ENCODE results near the gene PPP6R2.
"Not testable (repeated sequence)": the region's sequence is repeated elsewhere in the genome, so short reads cannot be mapped to it uniquely, and the experiment has no call there.

The PPP6R2 gene

DNA sequence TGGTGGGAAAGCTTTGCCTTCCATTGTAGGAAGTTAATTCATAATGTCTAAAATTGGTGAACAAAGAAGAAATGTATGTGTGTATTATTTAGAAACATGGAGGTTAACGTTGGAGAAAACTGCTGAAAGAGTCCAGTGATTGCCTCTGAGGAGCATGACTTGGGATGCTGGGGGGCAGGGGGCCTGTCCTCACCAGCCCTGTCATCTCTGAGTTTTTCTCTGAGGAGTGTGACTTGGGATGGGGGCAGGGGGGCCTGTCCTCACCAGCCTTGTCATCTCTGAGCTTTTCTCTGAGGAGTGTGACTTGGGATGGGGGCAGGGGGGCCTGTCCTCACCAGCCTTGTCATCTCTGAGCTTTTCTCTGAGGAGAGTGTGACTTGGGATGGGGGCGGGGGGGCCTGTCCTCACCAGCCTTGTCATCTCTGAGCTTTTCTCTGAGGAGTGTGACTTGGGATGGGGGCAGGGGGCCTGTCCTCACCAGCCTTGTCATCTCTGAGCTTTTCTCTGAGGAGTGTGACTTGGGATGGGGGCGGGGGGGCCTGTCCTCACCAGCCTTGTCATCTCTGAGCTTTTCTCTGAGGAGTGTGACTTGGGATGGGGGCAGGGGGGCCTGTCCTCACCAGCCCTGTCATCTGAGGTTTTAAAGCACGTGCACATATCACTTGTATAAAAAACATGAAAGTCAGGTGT, 54.4 kb downstream of the PPP6R2 start:
- DNase-seq (ENCODE audit: low read depth in 1 of 2, low spot score in 1 of 2) = not testable (repeated sequence)

DNA sequence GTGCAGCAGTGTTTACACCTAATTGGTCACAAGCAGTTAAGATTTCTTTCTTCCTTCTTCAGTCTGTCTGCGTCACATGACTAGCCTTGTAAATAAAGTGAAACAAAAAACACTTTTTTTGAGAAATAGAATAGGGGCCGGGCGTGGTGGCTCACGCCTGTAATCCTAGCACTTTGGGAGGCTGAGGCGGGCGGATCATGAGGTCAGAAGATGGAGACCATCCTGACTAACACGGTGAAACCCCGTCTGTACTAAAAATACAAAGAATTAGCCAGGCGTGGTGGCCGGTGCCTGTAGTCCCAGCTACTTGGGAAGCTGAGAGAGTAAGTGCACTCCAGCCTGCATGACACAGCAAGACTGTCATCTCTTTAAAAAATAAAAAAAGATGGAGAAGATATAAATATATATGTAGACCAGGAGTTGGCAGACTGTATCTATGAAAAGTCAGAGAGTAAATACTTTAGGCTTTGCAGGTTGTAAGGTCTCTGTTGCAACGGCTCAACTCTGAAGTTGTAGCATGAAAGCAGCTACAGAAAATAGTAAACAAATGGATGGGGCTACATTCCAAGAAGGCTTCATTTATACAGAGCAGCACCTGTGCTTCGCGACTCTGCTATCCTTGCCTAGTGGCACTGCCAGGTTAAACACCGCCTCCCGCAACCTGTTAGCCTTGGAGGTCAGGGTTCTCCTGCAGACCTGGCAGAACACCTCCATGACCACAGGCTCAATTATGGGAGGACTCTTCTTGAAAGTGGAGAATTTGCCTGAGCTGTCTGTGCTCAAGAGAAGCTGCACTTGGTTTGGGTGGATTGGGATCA, 55.9 kb downstream of the PPP6R2 start:
- DNase-seq (ENCODE audit: low read depth in 1 of 2, low spot score in 1 of 2) = no peak

DNA sequence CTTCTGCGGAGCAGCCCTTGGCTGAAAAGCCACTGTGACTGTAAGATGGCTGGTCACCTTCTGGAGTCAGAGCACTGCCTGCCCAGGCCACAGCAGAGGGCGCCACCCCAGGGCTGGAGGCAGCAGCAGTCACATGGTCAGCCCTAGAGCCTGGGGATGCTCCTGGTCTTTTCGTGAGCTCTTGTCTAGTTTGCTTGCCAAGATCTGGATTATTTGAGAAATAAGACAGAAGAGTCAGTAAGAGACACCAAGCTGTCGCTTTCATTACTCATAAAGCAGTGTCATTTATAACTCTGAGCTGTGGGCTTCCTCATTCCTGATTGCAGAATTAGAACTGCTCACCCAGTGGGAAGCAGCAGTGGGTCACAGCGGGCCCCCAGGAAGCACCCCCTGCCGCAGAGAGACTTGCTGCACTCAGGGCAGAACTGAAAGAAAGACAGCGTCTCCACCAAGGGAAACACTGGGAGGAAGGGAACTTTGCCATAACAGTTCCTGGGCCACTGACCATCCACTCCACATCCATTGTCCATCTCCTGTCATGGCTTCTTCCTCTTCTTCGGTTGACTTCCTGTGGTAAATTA, 56.7 kb downstream of the PPP6R2 start:
- no peak for DNase-seq (ENCODE audit: low read depth in 1 of 2, low spot score in 1 of 2)

DNA sequence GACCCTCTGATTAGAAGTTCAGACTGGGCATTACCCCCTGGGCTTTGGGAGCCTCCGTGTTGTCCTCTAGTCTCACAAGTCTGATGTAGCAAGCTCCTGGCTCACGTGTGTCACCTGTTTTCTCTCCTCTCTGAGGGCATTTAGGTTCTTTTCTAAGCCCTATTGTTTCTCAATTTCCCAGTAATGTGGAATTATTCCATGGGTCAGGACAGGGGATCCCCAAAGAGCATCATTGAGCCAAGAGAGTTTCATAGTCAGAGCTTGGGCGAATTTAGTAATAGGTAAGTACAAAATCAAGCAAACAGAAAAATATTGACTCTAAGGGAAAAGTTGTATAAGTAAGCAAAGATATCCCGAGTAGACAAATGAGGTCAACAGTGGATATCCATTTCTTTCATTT, 57.3 kb downstream of the PPP6R2 start:
- no peak for DNase-seq (ENCODE audit: low read depth in 1 of 2, low spot score in 1 of 2)

DNA sequence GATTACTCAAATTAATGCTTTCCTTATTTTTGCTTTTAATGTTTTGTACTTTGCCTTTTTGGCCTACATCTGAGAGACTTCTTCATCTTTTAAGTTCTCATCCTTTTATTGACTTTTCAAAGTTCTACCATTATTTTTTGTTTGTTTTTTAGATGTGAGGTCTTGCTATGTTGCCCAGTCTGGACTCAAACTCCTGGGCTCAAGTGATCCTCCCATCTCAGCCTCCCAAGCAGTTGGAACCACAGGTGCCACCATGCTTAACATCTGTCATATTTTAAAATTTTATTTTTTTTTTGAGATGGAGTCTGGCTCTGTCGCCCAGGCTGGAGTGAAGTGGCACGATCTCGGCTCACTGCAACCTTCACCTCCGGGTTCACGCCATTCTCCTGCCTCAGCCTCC, 57.8 kb downstream of the PPP6R2 start:
- DNase-seq (ENCODE audit: low read depth in 1 of 2, low spot score in 1 of 2) = no peak

DNA sequence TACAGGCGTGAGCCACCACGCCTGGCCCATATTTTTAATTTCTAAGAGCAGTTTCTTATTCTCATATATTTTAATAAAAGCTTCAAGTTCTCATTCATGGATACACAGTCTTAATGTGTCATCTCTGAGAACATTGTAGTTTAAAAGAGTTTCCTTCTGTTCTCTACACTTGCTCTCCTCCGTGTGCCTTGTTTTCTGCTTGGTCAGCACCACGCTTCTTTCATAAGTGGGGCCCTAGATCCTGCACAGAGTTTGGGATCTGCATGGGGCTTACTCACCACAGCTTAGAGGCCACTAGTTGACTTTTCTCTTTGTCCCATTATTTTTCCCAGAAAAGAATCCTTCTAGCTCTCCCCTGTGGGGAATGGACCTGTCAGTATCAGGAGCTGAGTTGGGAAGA, 58.8 kb downstream of the PPP6R2 start:
- DNase-seq (ENCODE audit: low read depth in 1 of 2, low spot score in 1 of 2) = no peak

DNA sequence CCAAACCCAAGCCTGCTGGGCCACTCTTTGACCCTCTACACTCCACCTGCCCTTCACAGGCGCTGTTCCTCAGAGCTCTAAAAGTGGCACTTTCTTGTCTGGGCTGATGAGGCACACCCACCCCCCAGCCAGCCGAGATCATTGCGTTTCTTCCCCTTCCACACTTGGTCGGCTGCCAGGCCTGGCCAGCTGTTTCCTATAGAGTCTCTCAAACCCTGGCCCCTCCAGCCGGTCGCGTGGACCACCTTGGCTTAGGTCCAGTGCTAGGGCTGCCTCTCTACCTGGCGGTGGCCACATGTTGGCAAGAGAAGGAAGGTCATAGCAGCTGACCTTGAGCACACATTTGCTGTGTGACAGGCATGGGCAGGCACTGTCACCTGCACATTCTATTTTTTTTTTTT, 60.6 kb downstream of the PPP6R2 start:
- no peak for DNase-seq (ENCODE audit: low read depth in 1 of 2, low spot score in 1 of 2)

DNA sequence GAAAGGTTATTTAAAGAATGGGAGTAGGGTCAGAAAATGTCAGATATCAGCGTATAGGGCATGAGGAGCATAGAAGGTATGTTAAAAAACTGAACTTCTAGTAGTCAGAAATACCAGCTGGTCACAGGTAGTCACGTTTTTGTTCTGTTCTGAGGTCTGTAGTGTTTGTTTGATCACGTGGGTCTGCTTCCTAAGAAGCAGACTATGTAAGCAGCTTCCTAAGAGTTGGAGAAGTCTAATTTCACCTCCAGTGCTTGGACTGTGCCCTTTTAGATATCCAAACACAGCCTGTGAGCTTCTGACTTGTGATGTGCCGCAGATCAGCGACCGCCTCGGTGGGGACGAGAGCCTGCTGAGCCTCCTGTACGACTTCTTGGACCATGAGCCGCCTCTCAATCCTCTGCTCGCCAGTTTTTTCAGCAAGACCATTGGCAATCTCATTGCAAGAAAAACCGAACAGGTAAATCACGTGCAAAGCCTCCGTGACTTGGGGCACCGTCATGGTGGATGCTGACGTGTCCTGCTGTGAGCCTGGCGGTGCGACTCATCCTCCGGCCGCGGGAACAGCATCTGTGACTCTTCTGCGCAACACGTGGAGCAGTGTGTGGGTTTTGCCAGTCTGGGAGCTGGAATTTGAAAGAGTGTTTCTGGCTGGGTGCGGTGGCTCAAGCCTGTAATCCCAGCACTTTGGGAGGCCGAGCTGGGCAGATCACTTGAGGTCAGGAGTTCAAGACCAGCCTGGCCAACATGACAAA, 63.5 kb downstream of the PPP6R2 start:
- DNase-seq (ENCODE audit: low read depth in 1 of 2, low spot score in 1 of 2) = no peak

DNA sequence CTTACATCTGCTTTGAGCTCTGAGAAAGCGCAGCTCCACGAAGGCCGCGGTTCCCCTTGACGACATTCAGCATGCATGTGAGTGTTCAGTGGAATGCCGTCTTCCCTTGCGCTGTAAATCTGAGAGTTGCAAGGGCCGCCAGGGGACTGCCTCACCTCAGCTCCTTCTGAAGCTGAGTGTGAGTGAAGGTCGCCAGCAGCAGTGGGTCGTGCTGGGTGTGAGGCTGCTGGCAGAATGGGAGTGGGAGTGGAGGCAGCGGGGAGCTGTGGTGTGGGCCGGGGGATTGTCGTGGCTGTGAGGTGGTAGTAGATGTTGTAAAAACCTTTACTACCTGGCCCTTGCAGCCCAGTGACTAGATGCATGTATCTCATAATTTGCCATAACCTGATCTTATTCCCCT, 65.2 kb downstream of the PPP6R2 start:
- no peak for DNase-seq (ENCODE audit: low read depth in 1 of 2, low spot score in 1 of 2)

DNA sequence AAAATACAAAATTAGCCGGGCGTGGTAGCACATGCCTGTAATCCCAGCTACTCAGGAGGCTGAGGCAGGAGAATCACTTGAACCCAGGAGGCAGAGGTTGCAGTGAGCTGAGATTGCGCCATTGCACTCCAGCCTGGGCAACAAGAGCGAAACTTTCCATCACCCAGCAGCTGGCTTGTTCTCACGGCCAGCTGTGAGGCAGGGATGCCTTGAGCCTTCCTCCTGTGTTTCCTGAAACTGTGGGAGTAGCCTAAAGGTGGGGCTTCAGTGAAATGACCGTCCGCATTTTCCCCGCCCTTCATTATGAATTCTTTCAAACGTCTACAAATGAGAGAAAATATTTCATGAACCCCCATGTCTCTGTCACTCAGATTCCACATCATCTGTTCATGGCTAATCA, 65.8 kb downstream of the PPP6R2 start:
- DNase-seq (ENCODE audit: low read depth in 1 of 2, low spot score in 1 of 2) = not testable (repeated sequence)

DNA sequence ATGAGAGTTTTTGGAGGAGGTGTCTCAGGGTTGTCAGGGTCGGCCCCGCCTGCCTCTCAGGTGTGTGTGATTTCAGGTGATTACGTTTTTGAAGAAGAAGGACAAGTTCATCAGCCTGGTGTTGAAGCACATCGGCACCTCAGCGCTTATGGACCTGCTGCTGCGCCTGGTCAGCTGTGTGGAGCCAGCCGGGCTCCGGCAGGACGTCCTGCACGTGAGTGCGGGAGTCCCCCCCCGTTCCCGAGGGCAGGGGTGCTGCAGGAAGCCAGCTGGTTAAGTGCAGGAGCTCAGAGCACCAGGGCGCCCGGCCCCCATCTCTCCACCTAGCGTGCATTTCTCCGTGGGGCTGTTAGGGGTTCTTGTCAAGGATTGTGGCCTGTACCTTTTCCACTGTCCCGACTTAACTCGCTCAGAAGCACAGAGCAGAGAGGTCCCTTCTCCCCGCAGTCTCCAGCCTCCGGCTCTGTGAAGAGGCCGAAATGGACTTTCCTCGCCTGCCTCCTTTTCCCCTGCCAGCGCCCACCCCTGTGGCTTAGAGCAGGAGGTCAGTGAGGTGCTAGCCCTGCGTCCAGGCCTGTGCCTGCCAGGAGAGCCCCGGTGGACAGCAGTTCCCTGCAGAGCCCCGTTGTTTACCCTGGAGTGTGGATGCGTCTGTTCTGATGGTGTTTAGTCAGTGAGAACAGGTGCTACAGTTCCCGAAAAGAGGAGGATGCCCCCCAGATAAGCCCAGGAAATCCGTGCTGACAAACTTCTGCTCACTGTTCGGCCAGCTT, 71.5 kb downstream of the PPP6R2 start:
- DNase-seq (ENCODE audit: low read depth in 1 of 2, low spot score in 1 of 2) = no peak

DNA sequence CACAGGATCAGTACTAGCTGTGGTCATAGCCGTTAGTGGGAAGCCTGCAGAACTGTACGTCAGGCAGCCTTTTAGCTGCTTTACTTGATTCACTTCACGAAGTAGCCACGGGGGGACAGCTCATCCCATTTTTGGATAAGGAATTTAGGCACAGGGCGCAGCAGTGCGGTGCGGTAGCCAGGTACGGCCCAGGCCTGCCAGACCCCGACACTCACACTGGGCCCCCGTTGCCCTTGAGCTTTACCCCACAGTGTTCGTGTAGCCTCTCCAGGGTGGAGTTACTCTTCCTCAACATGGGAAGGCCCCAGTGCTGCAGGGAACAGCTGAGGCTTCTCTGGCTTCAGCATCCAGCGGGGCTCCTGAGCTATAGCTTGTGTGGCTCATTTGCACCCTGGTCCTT, 72.3 kb downstream of the PPP6R2 start:
- DNase-seq (ENCODE audit: low read depth in 1 of 2, low spot score in 1 of 2) = no peak

DNA sequence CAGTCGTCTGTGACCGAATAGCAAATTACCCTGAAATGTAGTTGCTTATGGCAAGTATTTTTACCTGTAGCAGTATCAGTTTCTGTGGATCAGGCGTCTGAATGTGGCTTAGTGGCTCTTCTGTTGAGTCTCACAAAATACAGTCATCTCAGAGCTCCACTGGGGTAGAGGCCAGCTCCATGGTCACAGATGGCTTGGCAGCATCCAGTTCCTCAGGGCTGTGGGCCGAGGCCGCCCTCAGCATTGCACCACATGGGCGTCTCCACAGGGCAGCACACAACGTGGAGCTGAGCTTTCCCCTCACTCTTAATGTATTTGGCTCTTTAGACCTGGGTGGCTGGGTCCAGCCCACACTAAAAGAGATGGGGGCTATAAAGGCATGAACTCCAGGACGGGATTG, 73.9 kb downstream of the PPP6R2 start:
- DNase-seq (ENCODE audit: low read depth in 1 of 2, low spot score in 1 of 2) = no peak

DNA sequence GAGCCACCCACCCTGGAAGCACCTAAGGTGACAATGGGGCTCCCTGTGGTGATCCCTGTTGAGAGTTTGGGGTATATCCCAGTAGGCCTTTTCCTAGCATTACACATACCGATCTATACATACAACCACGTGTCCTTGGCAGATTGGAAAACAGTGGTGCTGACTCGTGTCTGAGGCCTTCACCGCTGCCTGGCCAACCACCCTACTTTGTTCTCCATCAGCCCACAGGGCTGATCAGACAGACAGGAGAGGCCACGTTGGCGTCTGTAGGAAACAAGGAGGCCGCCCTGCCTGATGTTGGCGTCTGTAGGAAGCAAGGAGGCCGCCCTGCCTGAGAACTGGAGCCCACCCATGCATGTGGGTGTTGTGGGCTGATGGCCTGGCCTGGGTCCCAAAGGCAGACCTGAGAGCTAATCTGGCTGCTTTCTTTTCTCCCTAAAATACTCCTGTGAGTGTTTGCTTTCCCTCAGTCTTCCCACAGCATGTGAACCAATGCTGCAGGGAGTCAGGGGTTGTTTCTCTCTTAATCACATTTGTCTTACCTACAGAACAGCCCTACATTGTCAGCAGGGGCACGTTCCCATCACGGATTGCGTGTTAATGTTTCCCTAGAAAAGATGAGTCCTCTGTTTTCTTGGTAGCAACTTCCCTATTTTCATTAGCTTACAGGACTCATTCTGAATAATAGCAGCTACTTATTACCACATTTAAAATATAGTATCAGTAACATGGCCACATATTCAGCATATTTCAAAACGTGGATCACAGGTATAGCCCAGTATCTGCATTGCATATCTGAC, 74.5 kb downstream of the PPP6R2 start:
- DNase-seq (ENCODE audit: low read depth in 1 of 2, low spot score in 1 of 2) = no peak

DNA sequence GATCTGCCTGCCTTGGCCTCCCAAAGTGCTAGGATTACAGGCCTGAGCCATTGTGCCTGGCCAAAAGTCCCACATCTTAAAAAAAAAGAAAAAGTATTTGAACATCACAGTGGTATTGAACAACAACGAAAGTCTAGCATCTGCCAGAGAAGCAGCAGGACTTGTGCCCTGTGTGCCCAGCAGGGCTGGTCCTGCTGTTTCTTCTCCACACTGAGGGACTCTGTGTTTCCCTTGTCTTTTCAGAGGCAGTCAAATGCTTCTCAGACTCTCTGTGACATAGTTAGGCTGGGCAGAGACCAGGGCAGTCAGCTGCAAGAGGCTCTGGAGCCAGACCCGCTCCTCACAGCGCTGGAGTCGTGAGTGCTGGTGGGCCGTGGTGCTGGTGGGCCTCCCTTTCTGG, 75.5 kb downstream of the PPP6R2 start:
- DNase-seq (ENCODE audit: low read depth in 1 of 2, low spot score in 1 of 2) = no peak

DNA sequence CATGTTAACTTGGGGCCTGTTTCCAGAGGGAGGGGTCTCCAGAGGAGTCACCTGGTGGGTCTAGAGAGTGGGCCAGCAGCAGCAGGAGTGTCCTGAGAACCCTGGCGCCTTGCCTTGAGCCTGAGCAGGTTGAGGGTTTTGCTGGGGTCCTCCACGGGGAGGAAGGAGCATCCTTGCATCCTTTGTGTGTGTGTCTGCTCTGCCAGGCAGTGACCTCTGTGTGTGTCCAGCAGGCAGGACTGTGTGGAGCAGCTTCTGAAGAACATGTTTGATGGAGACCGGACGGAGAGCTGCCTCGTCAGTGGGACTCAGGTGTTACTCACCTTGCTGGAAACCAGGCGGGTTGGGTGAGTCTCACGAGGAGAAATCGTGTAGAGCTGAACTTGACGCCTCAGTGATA, 76.0 kb downstream of the PPP6R2 start:
- no peak for DNase-seq (ENCODE audit: low read depth in 1 of 2, low spot score in 1 of 2)

DNA sequence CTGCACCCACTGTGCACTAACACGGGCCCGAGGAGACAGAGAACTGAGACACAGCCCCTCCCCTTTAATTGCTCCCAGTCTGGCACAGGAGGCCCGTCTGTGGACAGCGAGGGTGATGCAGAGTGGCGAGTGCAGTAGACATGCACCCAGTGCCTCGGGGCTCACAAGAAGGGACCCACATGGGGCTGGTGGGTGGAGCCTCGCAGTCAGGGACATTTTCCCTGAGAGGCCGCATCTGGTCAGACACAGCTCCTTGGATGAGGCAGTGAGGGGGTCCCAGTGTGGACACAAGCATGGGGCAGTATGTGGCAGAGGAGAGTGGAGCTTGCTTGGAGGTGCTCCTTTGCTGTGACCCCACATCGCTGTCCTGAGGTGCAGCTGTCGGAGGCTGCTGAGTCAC, 76.9 kb downstream of the PPP6R2 start:
- no peak for DNase-seq (ENCODE audit: low read depth in 1 of 2, low spot score in 1 of 2)

DNA sequence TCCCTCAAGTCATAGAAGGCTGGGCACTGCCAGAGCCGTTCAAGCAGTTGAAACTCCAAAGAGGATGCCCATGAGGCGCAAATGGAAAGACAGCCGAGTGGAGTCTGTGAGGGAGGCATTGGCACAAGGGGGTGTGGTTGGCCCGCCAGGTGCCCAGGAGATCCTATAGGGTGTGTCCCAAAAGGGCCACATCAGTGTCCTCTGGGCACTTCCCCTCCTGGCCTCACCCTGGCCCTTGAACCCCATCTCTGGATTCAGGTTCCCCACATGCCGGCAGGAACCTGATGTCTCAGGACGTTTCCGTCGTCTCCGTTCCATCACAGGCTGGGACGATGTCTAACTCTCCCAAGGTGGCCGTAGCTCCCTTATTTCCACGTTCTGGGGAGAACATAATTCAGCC, 77.5 kb downstream of the PPP6R2 start:
- no peak for DNase-seq (ENCODE audit: low read depth in 1 of 2, low spot score in 1 of 2)

DNA sequence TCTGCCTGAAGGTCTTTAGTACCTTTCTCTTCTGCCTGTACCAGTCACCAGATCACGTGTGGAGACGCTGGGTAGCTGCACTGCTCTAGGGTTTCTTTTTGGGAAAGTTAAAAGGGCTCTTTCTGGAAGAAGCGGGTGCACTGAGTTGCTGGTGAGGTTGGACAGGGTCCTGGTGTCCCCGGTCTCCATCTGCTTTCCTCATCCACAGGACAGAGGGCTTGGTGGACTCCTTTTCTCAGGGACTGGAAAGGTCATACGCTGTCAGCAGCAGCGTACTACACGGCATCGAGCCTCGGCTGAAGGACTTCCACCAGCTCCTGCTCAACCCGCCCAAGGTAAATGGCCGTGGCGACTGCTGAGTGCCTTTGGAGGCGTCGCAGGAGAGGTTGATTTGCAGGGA, 78.9 kb downstream of the PPP6R2 start:
- DNase-seq (ENCODE audit: low read depth in 1 of 2, low spot score in 1 of 2) = no peak
